Raji (cell line): Measurements from ENCODE around the gene NR3C2.

ENCODE experiments used
- POLR2A ChIP-seq: IDR thresholded peaks from 2 replicates; pipeline ENCODE4 v1.6.1; 2011; ENCODE audit warnings: low read depth, low read length, control low read depth; ENCODE audit not compliant: insufficient read depth

NR3C2 gene

GRCh38 chr4:148443512-148444295 is 1.5 kb upstream of the NR3C2 start:
- no peak for TF ChIP-seq POLR2A

GRCh38 chr4:148442832-148443511 is 758 bp upstream of the NR3C2 start:
- no peak; the same call in 1 of the 2 replicates for TF ChIP-seq POLR2A

GRCh38 chr4:148441624-148441985 is 609 bp downstream of the NR3C2 start:
- TF ChIP-seq POLR2A, result no peak

DNA sequence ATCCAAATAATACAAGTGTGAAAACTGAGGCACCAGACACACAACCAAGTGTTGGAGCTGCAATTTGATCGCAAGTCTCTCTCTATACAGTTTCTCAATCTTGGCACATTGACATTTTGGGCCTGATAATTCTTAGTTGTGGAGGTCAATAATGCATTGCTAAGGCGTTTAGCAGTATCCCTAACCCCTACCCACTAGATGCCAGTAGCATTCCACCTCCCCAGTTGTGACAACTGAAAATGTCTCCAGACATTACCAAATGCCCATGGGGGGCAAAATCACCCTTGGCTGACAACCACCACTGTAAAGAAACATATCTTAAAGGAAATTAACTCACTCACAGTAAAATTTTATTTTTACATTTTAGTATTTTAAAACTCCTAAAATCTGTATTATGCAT is 4.2 kb downstream of the NR3C2 start:
- TF ChIP-seq POLR2A, result no peak

DNA sequence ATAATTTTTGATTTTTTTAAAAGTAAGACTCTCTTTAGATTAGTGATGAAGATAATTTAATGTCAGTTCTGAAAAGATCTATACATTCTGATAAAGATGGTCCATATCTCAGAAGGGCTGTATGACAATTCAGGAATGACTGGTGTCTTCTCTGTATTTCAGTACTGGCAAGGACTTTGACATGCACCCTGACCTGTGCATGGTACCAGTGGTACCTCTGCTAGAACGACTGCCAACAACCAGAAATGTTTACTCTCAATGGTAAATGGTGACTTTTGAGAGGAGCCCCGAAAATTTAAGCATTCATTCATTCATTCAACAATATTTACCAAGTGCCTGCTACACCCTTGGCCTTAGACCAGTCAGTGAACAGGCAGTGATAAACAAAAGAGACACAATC is 4.8 kb downstream of the NR3C2 start:
- no peak for TF ChIP-seq POLR2A

GRCh38 chr4:148436512-148436911 is 5.7 kb downstream of the NR3C2 start:
- TF ChIP-seq POLR2A, result no peak

DNA sequence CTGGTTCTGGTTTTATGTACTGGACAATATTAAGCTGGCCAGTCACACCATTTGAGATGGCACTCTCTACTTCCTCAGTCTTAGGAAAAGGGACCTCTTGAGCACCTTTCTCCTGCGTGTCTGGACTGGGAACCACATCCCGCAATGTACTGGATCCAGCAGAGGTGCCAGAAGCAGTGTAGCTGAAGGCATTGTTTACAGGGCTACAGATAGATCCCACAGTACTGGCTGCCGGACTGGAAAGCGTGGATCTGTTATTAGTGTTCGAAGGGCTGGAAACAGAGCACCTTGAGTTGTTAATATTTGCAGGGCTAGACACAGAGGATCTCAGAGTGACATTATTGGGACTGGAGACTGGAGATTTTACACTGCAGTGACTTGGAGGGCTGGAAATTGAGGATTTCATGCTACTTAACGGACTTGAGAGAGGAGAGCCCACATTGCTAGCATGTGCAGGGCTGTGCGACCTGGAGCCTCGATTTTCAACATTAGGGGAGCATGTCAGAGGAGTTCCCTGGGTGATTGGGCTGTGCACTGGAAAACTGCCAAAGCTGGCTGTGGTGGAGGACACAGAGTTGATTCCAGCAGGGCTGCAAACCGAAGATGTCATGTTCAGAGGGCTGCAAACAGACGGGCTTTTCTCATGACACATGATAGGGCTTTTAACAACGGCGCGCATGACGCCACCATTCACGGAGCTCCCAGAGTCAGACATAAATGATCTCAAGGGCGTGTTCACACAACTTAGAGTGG is 6.4 kb downstream of the NR3C2 start:
- no peak for TF ChIP-seq POLR2A

GRCh38 chr4:148434075-148434773 is 8.0 kb downstream of the NR3C2 start:
- no peak for TF ChIP-seq POLR2A

DNA sequence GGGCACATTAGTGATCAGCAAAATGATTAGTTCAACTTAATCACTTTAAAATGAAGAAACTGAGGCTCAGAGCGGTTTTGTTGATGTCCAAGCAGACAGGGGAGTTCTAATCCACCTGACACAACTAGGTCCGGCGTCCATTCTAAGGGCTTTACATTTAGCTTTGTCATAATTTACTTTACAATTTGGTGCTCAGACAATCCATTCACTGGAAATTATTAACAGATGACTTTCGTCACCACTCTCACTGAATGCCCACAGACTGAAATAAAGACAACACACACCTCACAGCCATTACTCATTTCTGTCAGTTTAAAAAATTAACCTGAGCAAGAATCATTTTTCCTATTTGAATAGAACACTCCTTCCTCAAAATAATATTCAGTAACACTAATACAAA is 10.8 kb downstream of the NR3C2 start:
- no peak for TF ChIP-seq POLR2A

DNA sequence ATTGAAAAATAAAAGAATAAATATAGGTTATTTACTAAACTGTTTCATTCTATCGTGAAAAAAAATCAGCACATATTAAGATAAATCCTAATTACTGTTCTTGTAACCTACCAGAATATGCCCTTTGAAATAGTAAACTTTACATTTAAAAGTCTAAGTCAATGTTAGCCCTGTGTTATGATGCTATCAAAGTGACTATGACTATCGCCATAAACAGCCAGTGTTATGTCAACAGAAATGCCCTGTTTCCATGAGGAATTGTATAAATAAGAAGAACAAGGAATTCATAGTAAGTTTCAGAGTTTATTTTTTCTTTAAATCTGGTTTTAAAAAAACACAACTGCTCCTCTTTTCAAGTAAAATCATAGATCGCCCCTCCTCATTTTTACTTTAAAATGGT is 11.4 kb downstream of the NR3C2 start:
- TF ChIP-seq POLR2A, result no peak

DNA sequence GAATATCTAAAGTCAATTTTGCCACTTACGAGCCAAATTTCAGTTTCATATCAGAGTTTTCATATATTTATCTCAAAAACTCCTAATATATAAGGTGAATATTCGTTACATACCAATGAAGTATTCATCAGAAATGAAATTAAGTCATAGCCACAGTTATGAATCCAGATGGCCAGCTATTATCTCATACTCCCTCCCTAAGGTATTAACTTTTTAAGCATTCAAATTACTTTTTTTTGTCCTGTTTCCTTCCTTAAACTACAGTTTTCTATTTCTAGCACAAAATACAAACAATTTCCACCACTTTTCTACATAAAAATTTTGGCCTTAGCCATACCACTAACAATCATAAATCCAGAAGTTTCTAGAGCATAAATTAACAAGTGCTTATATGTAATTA is 13.0 kb downstream of the NR3C2 start:
- TF ChIP-seq POLR2A, result no peak

DNA sequence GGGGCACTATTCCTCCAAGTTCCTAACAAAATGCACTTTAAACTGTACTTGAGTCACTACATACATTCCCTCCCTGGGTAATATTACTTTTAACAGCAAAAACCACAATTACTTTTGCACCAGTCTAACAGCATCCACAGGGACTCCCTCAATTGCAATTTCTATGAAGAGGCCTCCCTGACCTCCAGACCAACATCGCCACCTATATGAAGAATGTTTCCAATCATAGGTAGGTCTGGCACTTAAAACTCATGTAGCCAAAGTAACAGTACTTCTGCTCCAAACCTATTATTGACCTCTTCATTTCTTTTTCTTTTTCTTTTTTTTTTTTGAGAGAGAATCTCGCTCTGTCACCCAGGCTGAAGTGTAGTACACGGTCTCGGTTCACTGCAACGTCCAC is 15.6 kb downstream of the NR3C2 start:
- no peak for TF ChIP-seq POLR2A

- no peak for TF ChIP-seq POLR2A
Observed at GRCh38 chr4:148425327-148426110, 16.7 kb downstream of the NR3C2 start.

DNA sequence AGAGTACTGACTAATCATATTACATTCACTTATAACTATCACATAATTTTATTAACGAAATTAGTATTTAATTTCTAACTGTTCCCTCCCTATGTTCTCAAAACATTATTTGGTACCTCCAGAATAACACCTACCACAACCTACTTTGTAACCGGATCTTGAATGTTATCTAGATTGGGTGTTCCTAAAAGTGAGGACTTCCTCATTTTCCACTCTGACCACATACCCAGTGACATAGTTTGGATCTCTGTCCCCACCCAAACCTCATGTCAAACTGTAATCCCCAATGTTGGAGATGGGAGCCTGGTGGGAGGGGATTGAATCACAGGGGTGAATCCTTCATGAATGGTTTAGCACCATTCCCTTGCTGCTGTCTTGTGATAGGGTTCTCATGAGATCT is 21.8 kb downstream of the NR3C2 start:
- TF ChIP-seq POLR2A, result no peak

- no peak for TF ChIP-seq POLR2A
Observed at GRCh38 chr4:148415500-148415899, 26.7 kb downstream of the NR3C2 start.

- TF ChIP-seq POLR2A, result no peak
Observed at GRCh38 chr4:148412460-148412994, 29.7 kb downstream of the NR3C2 start.
